ENCODE data around the gene RUNDC1. TPM values are rescaled to one million over a fixed set of nuclear protein-coding genes. Genes with fewer than 3 reads are reported as not detected.

RUNDC1 gene
- total and polyA plus RNA-seq, 2 of the 8 experiments (the other 6 are each of a cell fraction or from before 2014, with no cell fraction given), result 7.9 to 11.9 TPM

DNA sequence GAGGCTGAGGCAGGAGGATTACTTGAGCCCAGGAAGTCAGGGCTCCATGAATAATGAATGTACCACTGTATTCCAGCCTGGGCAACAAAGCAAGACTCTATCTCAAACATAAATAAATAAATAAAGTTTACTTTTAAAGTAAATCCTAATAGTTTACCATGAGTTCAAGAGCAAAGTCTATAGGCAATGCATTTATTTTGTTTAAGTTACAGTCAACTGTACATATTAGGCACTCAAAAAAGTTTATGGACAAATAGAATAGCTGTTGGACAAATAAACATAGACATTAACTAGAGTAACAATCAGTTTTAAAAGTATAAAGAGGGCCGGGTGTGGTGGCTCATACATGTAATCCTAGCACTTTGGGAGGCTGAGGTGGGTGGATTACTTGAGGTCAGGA, 12.4 kb upstream of the RUNDC1 start (continued):
- TF ChIP-seq, protein P1, sequence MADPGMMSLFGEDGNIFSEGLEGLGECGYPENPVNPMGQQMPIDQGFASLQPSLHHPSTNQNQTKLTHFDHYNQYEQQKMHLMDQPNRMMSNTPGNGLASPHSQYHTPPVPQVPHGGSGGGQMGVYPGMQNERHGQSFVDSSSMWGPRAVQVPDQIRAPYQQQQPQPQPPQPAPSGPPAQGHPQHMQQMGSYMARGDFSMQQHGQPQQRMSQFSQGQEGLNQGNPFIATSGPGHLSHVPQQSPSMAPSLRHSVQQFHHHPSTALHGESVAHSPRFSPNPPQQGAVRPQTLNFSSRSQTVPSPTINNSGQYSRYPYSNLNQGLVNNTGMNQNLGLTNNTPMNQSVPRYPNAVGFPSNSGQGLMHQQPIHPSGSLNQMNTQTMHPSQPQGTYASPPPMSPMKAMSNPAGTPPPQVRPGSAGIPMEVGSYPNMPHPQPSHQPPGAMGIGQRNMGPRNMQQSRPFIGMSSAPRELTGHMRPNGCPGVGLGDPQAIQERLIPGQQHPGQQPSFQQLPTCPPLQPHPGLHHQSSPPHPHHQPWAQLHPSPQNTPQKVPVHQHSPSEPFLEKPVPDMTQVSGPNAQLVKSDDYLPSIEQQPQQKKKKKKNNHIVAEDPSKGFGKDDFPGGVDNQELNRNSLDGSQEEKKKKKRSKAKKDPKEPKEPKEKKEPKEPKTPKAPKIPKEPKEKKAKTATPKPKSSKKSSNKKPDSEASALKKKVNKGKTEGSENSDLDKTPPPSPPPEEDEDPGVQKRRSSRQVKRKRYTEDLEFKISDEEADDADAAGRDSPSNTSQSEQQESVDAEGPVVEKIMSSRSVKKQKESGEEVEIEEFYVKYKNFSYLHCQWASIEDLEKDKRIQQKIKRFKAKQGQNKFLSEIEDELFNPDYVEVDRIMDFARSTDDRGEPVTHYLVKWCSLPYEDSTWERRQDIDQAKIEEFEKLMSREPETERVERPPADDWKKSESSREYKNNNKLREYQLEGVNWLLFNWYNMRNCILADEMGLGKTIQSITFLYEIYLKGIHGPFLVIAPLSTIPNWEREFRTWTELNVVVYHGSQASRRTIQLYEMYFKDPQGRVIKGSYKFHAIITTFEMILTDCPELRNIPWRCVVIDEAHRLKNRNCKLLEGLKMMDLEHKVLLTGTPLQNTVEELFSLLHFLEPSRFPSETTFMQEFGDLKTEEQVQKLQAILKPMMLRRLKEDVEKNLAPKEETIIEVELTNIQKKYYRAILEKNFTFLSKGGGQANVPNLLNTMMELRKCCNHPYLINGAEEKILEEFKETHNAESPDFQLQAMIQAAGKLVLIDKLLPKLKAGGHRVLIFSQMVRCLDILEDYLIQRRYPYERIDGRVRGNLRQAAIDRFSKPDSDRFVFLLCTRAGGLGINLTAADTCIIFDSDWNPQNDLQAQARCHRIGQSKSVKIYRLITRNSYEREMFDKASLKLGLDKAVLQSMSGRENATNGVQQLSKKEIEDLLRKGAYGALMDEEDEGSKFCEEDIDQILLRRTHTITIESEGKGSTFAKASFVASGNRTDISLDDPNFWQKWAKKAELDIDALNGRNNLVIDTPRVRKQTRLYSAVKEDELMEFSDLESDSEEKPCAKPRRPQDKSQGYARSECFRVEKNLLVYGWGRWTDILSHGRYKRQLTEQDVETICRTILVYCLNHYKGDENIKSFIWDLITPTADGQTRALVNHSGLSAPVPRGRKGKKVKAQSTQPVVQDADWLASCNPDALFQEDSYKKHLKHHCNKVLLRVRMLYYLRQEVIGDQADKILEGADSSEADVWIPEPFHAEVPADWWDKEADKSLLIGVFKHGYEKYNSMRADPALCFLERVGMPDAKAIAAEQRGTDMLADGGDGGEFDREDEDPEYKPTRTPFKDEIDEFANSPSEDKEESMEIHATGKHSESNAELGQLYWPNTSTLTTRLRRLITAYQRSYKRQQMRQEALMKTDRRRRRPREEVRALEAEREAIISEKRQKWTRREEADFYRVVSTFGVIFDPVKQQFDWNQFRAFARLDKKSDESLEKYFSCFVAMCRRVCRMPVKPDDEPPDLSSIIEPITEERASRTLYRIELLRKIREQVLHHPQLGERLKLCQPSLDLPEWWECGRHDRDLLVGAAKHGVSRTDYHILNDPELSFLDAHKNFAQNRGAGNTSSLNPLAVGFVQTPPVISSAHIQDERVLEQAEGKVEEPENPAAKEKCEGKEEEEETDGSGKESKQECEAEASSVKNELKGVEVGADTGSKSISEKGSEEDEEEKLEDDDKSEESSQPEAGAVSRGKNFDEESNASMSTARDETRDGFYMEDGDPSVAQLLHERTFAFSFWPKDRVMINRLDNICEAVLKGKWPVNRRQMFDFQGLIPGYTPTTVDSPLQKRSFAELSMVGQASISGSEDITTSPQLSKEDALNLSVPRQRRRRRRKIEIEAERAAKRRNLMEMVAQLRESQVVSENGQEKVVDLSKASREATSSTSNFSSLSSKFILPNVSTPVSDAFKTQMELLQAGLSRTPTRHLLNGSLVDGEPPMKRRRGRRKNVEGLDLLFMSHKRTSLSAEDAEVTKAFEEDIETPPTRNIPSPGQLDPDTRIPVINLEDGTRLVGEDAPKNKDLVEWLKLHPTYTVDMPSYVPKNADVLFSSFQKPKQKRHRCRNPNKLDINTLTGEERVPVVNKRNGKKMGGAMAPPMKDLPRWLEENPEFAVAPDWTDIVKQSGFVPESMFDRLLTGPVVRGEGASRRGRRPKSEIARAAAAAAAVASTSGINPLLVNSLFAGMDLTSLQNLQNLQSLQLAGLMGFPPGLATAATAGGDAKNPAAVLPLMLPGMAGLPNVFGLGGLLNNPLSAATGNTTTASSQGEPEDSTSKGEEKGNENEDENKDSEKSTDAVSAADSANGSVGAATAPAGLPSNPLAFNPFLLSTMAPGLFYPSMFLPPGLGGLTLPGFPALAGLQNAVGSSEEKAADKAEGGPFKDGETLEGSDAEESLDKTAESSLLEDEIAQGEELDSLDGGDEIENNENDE (IDR thresholded peaks at IDR 0.05; ENCODE audit: insufficient replicate concordance, low read length), result no peak
- TF ChIP-seq EP300 (IDR thresholded peaks at IDR 0.05; ENCODE audit: borderline replicate concordance in 1 of 2, low read depth in 2 of 2, low read length in 2 of 2), result no peak
- TF ChIP-seq BRCA1 (IDR thresholded peaks at IDR 0.05; ENCODE audit: low read depth, low read length), result no peak
- TF ChIP-seq KDM1A (IDR thresholded peaks at IDR 0.05; ENCODE audit: borderline replicate concordance, low read length), result no peak
- no peak for TF ChIP-seq KDM4A (IDR thresholded peaks at IDR 0.05; ENCODE audit: low read depth, low read length, severe bottlenecking)
- no peak for TF ChIP-seq GABPA (IDR thresholded peaks at IDR 0.05; ENCODE audit: borderline replicate concordance, insufficient read depth, low read length)
- no peak for TF ChIP-seq TBP (IDR thresholded peaks at IDR 0.05; ENCODE audit: low read depth, low read length)
- TF ChIP-seq SIN3A (conservative IDR thresholded peaks at IDR 0.05 in 1 of 2, IDR thresholded peaks at IDR 0.05 in 1 of 2; ENCODE audit: low read depth in 1 of 2, low read length in 2 of 2), result no peak
- no peak for TF ChIP-seq PHF8 (conservative IDR thresholded peaks at IDR 0.05; ENCODE audit: low read depth, low read length)
- TF ChIP-seq RFX5 (IDR thresholded peaks at IDR 0.05; ENCODE audit: borderline replicate concordance, low read depth, low read length), result no peak
- no peak for TF ChIP-seq SRF (IDR thresholded peaks at IDR 0.05; ENCODE audit: low read depth, low read length)
- TF ChIP-seq JUND (IDR thresholded peaks at IDR 0.05; ENCODE audit: low read length), result no peak
